ENCODE data around the gene MTHFR.

Gene MTHFR

DNA sequence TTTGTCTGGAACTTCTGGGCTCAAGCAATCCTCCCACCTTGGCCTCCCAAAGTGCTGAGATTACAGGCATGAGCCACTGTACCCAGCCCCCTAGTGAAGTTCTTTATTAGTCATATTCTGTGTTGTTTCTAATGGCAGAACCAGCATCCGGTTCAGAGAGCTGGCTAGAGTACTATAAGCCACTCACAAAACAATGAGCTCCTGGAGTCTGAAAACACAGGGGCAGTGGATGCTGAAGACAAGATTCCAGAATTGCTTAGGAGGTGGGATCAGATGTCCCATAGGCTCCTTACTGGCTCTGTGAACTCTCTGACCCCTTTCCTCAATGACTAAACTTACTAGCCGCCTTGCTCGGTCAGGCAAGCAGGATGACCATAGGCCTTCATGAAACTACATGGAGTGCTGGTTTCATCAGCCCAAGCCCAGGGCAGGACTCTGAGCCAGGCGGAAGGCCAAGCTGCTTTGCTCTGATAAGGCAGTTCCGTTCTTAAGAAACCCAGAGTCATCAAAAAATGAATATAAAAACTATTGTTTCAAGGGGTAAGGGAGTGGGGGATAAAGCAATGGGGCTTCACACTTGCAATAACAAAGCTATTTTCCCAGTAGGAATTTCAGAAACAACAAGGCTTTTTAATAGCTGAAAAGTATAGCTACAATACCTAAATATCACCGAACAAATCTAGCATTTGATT, 8.1 kb downstream of the MTHFR start:
- DNase-seq (ENCODE audit: low read depth in 2 of 2): no peak

DNA sequence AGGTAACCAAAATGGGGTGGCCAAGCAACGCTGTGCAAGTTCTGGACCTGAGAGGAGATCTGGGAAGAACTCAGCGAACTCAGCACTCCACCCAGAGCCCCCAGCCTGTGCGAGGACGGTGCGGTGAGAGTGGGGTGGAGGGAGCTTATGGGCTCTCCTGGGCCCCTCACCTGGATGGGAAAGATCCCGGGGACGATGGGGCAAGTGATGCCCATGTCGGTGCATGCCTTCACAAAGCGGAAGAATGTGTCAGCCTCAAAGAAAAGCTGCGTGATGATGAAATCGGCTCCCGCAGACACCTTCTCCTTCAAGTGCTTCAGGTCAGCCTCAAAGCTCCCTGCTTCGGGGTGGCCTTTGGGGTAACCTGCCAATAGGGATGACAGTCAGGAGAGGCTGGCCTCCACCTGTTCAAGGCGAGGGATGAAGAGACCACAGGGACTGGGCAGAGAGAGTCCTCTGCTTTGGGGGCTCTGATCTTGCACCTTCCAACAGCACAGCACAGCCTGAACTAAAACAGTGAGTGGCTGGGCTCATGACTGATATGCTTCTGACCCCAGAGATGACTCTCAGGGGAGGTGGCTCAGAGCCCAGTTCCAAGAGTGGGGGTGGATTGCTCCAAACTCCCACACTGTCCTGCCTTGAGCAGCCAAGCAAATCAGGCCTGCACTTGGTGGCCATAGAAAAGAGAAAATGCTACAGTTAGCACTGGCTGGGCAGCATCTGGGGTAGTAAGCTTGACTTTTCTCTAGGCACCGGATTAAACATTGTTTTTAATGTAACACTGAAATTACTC, 9.5 kb downstream of the MTHFR start:
- DNase-seq (ENCODE audit: low read depth in 2 of 2): no peak

- no peak for DNase-seq (ENCODE audit: low read depth in 2 of 2)
Measured at GRCh38 chr1:11795238-11795890, 10.4 kb downstream of the MTHFR start.

DNA sequence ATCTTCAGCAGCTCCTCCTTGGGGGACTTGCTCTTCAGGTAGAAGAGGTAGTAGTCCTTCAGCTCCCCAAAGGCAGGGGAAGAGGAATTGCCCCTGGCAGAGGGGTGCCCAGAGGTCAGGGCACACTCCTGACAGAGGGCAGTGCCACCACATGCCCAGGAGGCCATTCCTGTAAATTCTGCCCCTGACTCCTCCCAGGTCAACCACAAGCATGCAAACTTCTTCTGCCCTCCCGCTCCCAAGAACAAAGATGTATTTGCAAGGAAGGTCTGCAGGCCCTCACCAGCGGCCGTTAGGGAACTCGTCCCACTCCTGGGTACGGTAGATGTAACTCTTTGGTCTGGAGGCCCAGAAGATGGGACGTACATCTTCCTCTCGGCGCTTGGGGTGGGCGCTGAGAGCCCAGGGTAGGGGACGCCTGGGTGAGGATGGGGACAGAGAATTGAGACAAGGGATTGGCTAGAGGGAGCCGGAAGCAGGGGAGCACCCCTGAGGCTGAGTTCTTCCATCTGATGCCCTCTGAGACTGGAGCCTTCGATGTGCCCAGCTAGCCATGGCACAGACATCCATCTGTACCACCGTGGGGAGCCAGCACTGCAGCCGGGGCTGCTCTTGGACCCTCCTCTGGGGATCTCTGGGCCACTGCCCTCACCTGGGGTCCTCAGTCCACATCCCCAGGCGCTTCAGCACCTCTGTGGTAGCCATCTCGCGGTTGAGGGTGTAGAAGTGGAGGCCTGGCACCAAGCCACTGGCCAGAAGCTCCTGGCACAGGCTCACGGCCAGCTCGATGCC, 11.1 kb downstream of the MTHFR start:
- no peak for DNase-seq (ENCODE audit: low read depth in 2 of 2)

GRCh38 chr1:11793819-11794218, 11.9 kb downstream of the MTHFR start:
- no peak for DNase-seq (ENCODE audit: low read depth in 2 of 2)

DNA sequence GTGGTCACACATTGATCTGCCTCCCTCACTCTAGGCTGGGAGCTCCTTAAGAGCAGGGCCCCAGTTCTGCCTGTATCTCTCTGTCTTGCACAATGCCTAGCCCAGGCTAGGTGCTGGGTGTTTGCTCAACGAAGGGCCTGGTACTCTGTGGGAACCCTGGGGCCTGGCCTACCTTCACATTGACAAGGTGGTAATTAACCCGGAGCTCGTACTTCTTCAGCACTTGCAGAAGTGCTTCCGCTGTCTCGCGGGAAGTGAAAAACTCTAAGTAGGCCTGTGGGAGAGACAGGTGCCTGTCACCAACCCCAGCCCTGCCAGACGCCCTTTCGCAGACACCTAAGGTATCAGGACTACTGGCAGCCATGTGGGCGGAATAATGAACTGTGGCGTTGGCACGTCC, 13.7 kb downstream of the MTHFR start:
- no peak for DNase-seq (ENCODE audit: low read depth in 2 of 2)

DNA sequence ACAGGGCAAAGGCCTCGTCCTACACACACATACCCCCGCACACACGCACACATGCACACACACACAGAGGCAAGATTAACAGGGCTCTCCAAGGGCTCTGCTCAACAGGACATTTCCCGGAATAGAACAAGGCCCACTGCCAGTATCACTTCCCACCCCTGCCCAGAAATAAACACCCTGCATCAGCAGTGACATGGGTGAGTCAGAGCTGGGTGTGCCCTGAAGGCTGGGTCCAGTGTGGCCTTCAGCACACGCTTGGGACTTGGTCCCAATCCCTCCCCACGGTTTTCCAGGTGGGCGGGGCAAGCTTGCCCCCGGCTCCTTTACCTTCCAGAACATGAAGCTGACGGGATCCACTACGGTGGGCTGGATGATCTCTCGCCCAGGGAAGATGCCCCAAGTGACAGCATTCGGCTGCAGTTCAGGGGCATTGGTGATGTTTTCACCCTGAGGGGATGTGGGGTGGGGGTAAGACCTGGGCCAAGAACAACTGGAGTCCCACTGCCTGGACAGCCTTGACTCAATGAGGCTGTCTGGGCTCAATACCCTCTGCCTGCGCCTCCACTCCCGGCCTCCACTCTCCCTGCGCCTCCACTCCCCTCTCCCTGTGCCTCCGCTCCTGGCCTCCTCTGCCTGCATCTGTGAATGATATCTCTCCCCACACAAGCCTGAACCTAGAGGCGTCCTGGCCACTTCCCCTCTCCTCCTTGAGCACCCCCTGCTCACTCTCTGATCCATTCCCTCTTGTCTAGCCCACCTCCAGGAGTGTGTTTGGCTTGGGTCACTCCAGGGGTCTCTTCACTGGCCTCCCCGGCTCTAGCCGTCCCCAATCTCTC, 14.7 kb downstream of the MTHFR start:
- DNase-seq (ENCODE audit: low read depth in 2 of 2): no peak

GRCh38 chr1:11790101-11790879, 15.5 kb downstream of the MTHFR start:
- no peak for DNase-seq (ENCODE audit: low read depth in 2 of 2)

DNA sequence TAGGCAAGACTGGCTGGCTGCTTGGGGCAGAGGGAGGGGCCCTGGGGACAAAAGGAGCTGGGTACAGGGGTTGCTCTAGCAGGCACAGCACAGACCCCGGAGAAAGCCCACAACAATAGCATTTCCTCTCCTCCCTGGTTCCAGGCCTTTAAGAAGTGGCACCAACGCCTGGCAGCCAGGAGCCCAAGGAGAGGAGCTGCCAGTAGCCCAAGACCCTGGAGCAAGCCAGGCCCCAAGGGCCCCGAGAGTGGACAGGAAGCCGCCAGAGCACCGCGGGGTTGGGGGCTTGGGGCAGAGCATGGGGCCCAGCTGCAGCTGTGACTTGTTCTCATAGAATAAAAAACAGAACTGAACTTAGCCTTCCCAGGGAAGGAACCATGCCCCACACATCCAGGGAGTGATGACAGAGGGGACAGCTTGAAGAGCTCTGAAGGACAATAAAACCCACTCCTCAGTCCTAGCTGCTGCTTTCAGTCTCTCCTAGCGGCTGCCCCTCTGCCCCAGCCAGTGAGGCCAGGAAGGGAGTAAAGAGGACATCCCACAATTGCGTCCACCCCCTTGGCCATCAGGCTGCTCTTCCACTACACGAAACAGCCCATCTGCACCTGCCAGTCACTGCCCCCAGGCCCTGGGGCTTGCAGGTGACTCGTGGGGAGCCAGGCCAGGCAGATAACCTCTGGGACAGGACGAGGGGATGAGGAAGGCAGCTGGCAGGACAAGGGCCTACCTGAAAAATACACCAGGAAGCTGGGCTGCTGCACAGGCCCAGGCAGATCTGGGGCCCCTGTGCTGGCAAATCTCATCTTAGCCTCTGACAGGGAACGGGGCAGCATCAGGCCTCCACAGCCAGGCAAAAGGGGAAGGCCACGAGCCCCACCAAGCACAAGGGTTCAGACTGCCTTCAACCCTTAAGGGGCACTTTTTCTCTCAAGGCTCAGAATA, 16.4 kb downstream of the MTHFR start:
- DNase-seq (ENCODE audit: low read depth in 2 of 2): no peak

- no peak for DNase-seq (ENCODE audit: low read depth in 2 of 2)
Measured at GRCh38 chr1:11788549-11789053, 17.2 kb downstream of the MTHFR start.

DNA sequence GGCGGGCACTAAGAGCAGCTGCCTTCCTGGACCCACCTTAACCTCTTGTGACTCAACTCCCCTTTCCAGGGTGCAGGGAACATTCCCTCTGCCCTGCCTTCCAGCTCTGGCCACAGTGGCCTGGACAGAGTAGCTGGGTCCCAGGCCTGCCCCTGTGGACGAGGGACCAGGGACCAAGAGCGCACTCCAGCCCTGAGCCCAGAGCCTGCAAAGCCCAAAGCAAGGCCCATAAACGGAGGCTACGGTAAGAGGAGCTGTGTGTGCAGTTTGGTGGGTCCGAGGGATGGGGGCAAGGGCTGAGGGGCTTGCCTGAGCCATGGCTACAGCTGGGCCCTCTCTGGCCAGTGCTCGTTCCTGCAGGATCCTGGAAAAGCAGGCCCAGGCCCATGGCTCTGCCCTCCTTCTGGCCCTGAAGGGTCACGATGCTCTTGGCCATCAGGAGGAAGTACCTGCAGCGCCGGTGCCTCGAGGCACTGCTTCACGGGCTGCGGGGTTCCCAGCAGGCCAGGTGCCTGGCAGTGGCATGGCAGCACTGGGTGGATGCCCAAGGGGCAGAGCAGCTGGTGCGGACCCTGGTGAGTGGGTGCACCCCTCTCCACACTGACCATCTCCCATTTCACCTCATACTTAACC, 17.8 kb downstream of the MTHFR start:
- no peak for DNase-seq (ENCODE audit: low read depth in 2 of 2)

DNA sequence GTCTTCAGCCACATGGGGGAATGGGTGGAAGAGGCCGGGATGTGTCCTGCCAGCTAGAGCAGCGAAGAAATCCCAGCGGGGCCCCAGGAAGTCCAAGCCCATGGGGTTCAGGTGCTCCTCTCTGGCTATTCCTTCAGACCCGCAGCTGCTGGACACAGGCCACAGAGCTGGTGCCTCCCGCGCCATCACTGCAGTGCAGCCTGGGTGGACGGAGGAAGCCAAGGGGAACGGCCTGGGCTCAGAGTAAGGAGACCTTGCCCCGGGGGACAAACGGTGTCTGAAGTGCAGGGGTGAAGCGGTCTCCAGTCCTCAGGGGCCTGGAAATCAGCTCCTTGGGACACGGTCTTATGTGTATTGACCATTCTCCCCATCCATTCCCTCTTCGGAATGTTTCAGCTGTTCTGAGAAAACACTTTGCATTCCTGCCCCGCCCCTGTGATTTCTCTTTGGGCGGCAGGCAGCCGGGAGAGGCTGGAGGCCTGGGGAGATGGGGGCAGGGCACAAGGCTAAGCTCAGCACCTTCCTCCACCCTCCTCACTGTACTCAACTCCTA, 18.4 kb downstream of the MTHFR start:
- no peak for DNase-seq (ENCODE audit: low read depth in 2 of 2)

GRCh38 chr1:11786168-11786567, 19.6 kb downstream of the MTHFR start:
- no peak for DNase-seq (ENCODE audit: low read depth in 2 of 2)

DNA sequence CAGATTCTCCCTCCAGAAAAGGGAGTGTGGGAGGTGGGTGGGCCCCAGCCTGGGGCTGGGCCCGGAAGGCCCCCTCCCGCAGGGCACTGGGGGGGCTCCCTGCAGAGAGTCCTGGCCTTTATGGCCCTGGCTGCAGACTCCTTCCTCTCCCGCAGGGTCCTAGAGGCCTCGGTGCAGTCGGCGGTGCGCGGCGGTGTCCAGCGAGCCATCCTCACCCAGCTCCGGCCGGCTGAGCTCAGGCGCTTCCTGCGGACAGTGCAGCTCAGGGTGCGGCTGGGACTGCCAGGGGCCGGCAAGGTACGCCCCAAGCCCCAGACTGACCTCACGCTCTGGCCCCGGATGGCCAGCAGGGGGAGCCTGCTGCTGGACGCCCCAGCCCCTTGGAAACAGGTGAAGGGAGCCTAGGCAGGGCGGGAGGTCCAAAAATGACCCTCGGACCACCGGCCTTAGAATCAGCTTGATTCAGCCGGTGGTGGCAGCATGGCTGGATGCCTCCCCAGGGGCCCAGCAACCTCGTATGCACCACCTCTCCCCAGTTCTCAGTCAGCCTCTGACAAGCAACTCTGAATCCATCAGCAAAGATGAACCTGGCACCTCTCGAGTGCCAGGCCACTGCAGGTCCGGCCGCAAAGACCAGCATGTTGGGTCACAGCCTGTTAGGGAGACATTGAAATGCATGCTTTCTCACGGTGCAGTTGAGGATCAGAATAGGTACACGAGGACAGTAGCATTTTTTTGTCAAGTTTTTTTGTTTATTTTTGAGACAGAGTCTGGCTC, 20.6 kb downstream of the MTHFR start:
- DNase-seq (ENCODE audit: low read depth in 2 of 2): no peak

- DNase-seq (ENCODE audit: low read depth in 2 of 2): no peak
Measured at GRCh38 chr1:11784256-11784992, 21.3 kb downstream of the MTHFR start.

- DNase-seq (ENCODE audit: low read depth in 2 of 2): no peak
Measured at GRCh38 chr1:11783556-11783955, 22.2 kb downstream of the MTHFR start.

All from stimulated activated CD4-positive, alpha-beta T cell treated with anti-CD3 and anti-CD28 coated beads, Interleukin-12 subunit alpha, Interleukin-12 subunit beta, amount 100 ng/mL, for 24 hours (primary cell).